GM06990 (cell line): ENCODE data around the gene STOX1.
"Not testable (repeated sequence)": the region's sequence is repeated elsewhere in the genome, so short reads cannot be mapped to it uniquely, and the experiment has no call there.

Experiments used
- DNase-seq: peaks from one replicate; pipeline ENCODE4 v3.0.0-alpha.2; 2011; ENCODE audit not compliant: insufficient read length; ENCODE audit errors: extremely low read depth
- H3K27me3 ChIP-seq: replicated peaks from 2 replicates; pipeline ENCODE4 v1.6.0; 2011; ENCODE audit warnings: low read length; ENCODE audit not compliant: control insufficient read depth, insufficient read depth
- H3K36me3 ChIP-seq: 2 replicates; pipeline ENCODE4 v1.5.1; 2011; ENCODE audit warnings: low read length; ENCODE audit not compliant: control insufficient read depth, insufficient read depth
- H3K4me3 ChIP-seq: replicated peaks from 2 replicates; pipeline ENCODE4 v1.5.1; 2011; ENCODE audit warnings: low read depth, mild to moderate bottlenecking, control low read depth, low read length
- CTCF ChIP-seq: IDR thresholded peaks from 2 replicates; pipeline ENCODE4 v1.5.1; 2011; ENCODE audit warnings: low read length, control low read depth, mild to moderate bottlenecking, inconsistent platforms; ENCODE audit not compliant: insufficient read depth, poor library complexity, severe bottlenecking

STOX1 gene

GRCh38 chr10:68861253-68861652 lies 33.9 kb downstream of the STOX1 start:
- TF ChIP-seq CTCF: no peak
- DNase-seq: no peak

GRCh38 chr10:68864611-68865010 lies 37.3 kb downstream of the STOX1 start:
- no peak for DNase-seq
- no peak overlapping the region for H3K4me3 ChIP-seq
- H3K27me3 ChIP-seq: no peaks in the 10 kb centered on the region
- H3K36me3 ChIP-seq: no peaks in the 10 kb centered on the region
- TF ChIP-seq CTCF: no peak

More at GRCh38 chr10:68861253-68861652, 33.9 kb downstream of the STOX1 start:
- Histone ChIP-seq H3K27me3 (no peaks in the 10 kb centered on the region), H3K4me3 (no peak overlapping the region), H3K36me3 (no peaks in the 10 kb centered on the region)

GRCh38 chr10:68868173-68868572 lies 40.8 kb downstream of the STOX1 start:
- not testable (repeated sequence) for H3K4me3 ChIP-seq, H3K27me3 ChIP-seq, H3K36me3 ChIP-seq, DNase-seq

- TF ChIP-seq CTCF: no peak
- H3K4me3 ChIP-seq: no peak overlapping the region
- DNase-seq: no peak
- no peaks in the 10 kb centered on the region for H3K36me3 ChIP-seq
- H3K27me3 ChIP-seq: no peaks in the 10 kb centered on the region
These were observed 42.3 kb downstream of the STOX1 start for GRCh38 chr10:68869623-68870022.

- Histone ChIP-seq H3K27me3 (no peaks in the 10 kb centered on the region), H3K36me3 (no peaks in the 10 kb centered on the region), H3K4me3 (no peak overlapping the region)
- TF ChIP-seq CTCF: no peak
- no peak for DNase-seq
These were observed 42.7 kb downstream of the STOX1 start for GRCh38 chr10:68870061-68870460.

GRCh38 chr10:68870545-68871104 lies 43.3 kb downstream of the STOX1 start:
- Histone ChIP-seq H3K27me3 (no peaks in the 10 kb centered on the region), H3K4me3 (no peak overlapping the region), H3K36me3 (no peaks in the 10 kb centered on the region)
- no peak for DNase-seq
- TF ChIP-seq CTCF: no peak
